Coronary artery (tissue), 2 donors: Measurements from ENCODE around the gene ZNF618.
A peak's percentile ranks its signal among the peaks of the same experiment; 100 is the strongest.

ENCODE experiments used
- DNase-seq: peaks from one replicate; pipeline ENCODE4 v3.0.0-alpha.2; 2017; ENCODE audit warnings: low spot score
- H3K27ac ChIP-seq, 2 donors: fragments of 200-600 bp; sonication (generic); one replicate each; pipeline ENCODE4 v1.5.1; 2016 to 2019
- H3K4me3 ChIP-seq: fragments of 200-600 bp; sonication (generic); 2 replicates; pipeline ENCODE4 v1.5.1; 2016; ENCODE audit warnings: mild to moderate bottlenecking, moderate library complexity
- CTCF ChIP-seq: fragments of 200-600 bp; sonication (generic); IDR thresholded peaks from one replicate; pipeline ENCODE4 v1.5.1; 2019; ENCODE audit warnings: antibody characterized with exemption

The ZNF618 gene

DNA sequence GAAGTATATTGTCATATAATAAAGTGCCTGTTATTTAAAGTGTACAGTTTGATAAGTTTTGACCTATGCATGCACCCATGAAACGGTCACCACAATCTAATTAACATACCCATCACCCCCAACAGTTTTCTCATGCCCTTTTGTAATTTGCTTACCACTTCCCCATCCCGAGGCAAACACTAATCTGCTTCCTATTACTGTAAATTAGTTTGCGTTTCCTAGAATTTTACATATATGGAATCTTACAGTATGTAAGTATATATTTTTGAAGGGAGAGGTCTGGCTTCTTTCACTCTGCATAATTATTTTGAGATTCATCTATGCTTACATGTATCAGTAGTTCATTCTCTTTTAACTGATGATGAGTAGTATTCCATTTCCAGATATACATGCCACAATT is 145.5 kb downstream of the ZNF618 start:
- TF ChIP-seq CTCF: no peak
- Histone ChIP-seq H3K4me3 (no peak overlapping the region), H3K27ac (no peak overlapping the region)
- no peak for DNase-seq

- no peak for DNase-seq
- no peak overlapping the region for H3K27ac ChIP-seq
- no peak overlapping the region for H3K4me3 ChIP-seq
- TF ChIP-seq CTCF: no peak
Measured at GRCh38 chr9:114023961-114024360, 147.9 kb downstream of the ZNF618 start.

DNA sequence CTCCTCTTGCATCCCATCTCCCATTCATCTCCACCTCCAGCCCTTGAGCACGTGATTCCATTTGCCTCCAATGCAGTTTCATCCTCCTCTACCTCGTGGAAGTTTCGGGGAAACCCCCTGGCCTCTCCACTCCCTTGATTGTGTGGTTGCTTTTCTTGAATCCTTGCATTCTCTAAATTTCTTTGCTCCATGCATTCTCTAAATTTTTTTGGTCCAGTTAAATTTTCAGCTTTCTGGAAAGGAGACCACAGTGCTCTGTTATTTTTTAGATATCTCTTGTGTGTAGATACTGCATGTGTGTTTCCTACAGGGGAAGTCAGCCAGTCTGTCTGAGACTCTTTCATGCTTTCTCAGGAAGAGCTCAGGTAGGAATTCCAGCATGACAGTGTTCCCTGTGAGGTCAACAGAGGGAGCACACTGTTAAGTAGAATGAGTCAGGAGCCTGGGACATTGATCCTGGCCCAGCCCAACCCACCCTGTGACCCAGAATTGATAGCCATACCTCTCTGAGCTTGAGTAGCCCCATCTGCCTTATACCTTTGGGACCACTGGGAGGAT is 149.2 kb downstream of the ZNF618 start:
- no peak for DNase-seq

DNA sequence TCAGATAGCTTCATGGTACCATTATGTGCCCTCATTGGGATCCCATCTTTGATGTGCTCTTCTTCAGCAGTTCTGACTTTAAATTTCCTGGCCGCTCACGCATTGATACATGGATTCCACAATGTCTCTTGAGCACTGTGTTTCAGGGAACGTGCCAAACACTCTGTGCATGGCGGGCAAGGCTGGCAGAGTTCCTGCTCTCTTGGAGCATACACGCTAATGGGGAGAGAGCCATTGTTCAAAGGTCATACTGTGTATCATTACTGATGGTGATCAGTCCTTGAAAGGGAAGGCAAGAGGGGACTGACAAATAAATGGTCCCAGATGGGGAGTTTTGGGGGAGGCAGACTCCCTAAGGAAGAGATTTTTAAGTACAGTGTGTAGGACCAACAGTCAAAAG is 149.7 kb downstream of the ZNF618 start:
- Histone ChIP-seq H3K27ac (no peak overlapping the region), H3K4me3 (no peak overlapping the region)
- DNase-seq: peak; percentile 41
- no peak for TF ChIP-seq CTCF

More for the DNA sequence above, 149.2 kb downstream of the ZNF618 start:
- no peak for TF ChIP-seq CTCF
- Histone ChIP-seq H3K4me3 (no peak overlapping the region), H3K27ac (no peak overlapping the region)

GRCh38 chr9:114026335-114026734 is 150.2 kb downstream of the ZNF618 start:
- DNase-seq: peak; percentile 49
- TF ChIP-seq CTCF: no peak
- no peak overlapping the region for H3K4me3 ChIP-seq
- H3K27ac ChIP-seq: no peak overlapping the region

GRCh38 chr9:114027159-114027862 is 151.2 kb downstream of the ZNF618 start:
- Histone ChIP-seq H3K27ac (no peak overlapping the region), H3K4me3 (no peak overlapping the region)
- TF ChIP-seq CTCF: no peak
- DNase-seq: peak; percentile 66

GRCh38 chr9:114027863-114028465 is 151.9 kb downstream of the ZNF618 start:
- DNase-seq: peak; percentile 43
- Histone ChIP-seq H3K4me3 (no peak overlapping the region), H3K27ac (no peak overlapping the region)
- no peak for TF ChIP-seq CTCF
